PFSK-1 (cell line): ENCODE data around the gene PCDHA7.

Source experiments
- POLR2AphosphoS5 ChIP-seq: IDR thresholded peaks from 2 replicates; pipeline ENCODE4 v1.6.1; 2012; ENCODE audit warnings: low read depth, mild to moderate bottlenecking, control low read depth, low read length, moderate library complexity
- SIN3A ChIP-seq: IDR thresholded peaks from 2 replicates; pipeline ENCODE4 v1.6.1; 2012; ENCODE audit warnings: mild to moderate bottlenecking, low read length, moderate library complexity, borderline replicate concordance; ENCODE audit not compliant: insufficient read depth
- TAF1 ChIP-seq: IDR thresholded peaks from 2 replicates; pipeline ENCODE4 v1.6.1; 2012; ENCODE audit warnings: low read length, control low read depth, borderline replicate concordance; ENCODE audit not compliant: insufficient read depth
- TF ChIP-seq, protein P1 (sequence below), 2 experiments: IDR thresholded peaks; 2 replicates each; pipeline versions ENCODE4 v1.6.1 to v1.8.0; 2011 to 2012; ENCODE audit warnings: low read depth in 2 of 2, low read length in 2 of 2, control low read depth in 1 of 2, inconsistent platforms in 1 of 2, mild to moderate bottlenecking in 1 of 2, moderate library complexity in 1 of 2; ENCODE audit not compliant: insufficient read depth in 1 of 2

DNA sequence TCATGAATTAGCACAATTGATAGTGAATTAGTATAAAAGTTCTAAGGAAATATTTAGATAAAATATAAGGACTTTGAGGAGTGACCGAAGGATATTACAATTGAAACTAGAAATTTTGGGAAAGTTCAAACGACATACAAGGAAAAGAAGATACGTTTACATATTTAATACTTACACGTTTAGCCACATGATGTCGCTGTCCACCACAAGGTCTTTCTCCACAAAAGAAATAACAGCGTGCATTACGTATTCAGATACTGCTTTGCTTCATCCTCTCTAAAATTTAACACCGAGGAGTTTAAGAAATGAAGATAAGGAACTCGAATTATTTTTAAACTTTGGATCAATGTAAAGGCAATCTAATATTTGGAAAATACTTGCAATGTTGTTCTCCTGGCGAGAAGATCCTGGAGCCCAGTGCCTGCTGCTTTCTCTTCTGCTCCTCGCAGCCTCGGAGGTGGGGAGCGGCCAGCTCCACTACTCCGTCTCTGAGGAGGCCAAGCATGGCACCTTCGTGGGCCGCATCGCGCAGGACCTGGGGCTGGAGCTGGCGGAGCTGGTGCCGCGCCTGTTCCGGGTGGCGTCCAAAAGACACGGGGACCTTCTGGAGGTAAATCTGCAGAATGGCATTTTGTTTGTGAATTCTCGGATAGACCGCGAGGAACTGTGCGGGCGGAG, 33.1 kb upstream of the PCDHA7 start, which contains the start of gene PCDHA3:
- TF ChIP-seq SIN3A (no peak), POLR2AphosphoS5 (no peak), TAF1 (no peak)
- TF ChIP-seq, protein P1, sequence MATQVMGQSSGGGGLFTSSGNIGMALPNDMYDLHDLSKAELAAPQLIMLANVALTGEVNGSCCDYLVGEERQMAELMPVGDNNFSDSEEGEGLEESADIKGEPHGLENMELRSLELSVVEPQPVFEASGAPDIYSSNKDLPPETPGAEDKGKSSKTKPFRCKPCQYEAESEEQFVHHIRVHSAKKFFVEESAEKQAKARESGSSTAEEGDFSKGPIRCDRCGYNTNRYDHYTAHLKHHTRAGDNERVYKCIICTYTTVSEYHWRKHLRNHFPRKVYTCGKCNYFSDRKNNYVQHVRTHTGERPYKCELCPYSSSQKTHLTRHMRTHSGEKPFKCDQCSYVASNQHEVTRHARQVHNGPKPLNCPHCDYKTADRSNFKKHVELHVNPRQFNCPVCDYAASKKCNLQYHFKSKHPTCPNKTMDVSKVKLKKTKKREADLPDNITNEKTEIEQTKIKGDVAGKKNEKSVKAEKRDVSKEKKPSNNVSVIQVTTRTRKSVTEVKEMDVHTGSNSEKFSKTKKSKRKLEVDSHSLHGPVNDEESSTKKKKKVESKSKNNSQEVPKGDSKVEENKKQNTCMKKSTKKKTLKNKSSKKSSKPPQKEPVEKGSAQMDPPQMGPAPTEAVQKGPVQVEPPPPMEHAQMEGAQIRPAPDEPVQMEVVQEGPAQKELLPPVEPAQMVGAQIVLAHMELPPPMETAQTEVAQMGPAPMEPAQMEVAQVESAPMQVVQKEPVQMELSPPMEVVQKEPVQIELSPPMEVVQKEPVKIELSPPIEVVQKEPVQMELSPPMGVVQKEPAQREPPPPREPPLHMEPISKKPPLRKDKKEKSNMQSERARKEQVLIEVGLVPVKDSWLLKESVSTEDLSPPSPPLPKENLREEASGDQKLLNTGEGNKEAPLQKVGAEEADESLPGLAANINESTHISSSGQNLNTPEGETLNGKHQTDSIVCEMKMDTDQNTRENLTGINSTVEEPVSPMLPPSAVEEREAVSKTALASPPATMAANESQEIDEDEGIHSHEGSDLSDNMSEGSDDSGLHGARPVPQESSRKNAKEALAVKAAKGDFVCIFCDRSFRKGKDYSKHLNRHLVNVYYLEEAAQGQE (IDR thresholded peaks at IDR 0.05; ENCODE audit: insufficient read depth in 1 of 2, low read depth in 2 of 2, low read length in 2 of 2), result no peak
